H9 (cell line): ENCODE measurements around the gene SLC6A3. TPM values are rescaled to one million over a fixed set of nuclear protein-coding genes. Genes with fewer than 3 reads are reported as not detected.
A peak's percentile ranks its signal among the peaks of the same experiment; 100 is the strongest.

ENCODE experiments used
- DNase-seq: peaks from one replicate; pipeline ENCODE4 v3.0.0-alpha.2; 2017
- H2AFZ ChIP-seq: one replicate; pipeline ENCODE4 v1.6.1; 2013; ENCODE audit warnings: mild to moderate bottlenecking, low read length, control low read depth, moderate library complexity
- H2AK5ac ChIP-seq: 2 replicates; pipeline ENCODE4 v1.6.1; 2013; ENCODE audit warnings: low read length, control low read depth, mixed read lengths; ENCODE audit not compliant: insufficient read length
- H2BK120ac ChIP-seq: one replicate; pipeline ENCODE4 v1.6.1; 2013; ENCODE audit warnings: low read depth, mild to moderate bottlenecking, low read length, control low read depth, inconsistent platforms; ENCODE audit not compliant: poor library complexity, severe bottlenecking
- H2BK12ac ChIP-seq: 2 replicates; pipeline ENCODE4 v1.6.1; 2013; ENCODE audit warnings: low read length, control low read depth, mixed read lengths, low read depth; ENCODE audit not compliant: insufficient read length
- H2BK15ac ChIP-seq: 2 replicates; pipeline ENCODE4 v1.6.1; 2013; ENCODE audit warnings: low read depth, low read length, control low read depth
- H2BK20ac ChIP-seq: one replicate; pipeline ENCODE4 v1.6.1; 2013; ENCODE audit warnings: low read depth, mild to moderate bottlenecking, low read length, control low read depth, inconsistent platforms; ENCODE audit not compliant: poor library complexity, severe bottlenecking
- H2BK5ac ChIP-seq: 2 replicates; pipeline ENCODE4 v1.6.1; 2013; ENCODE audit warnings: low read length, control low read depth, mixed read lengths; ENCODE audit not compliant: insufficient read length
- H3K14ac ChIP-seq: 2 replicates; pipeline ENCODE4 v1.6.1; 2013; ENCODE audit warnings: low read length, control low read depth; ENCODE audit not compliant: insufficient read depth
- H3K18ac ChIP-seq: 2 replicates; pipeline ENCODE4 v1.6.1; 2013; ENCODE audit warnings: low read depth, mild to moderate bottlenecking, mixed read lengths, low read length, control low read depth; ENCODE audit not compliant: insufficient read length
- H3K23ac ChIP-seq: 2 replicates; pipeline ENCODE4 v1.6.1; 2013; ENCODE audit warnings: low read length, control low read depth, mixed read lengths, low read depth; ENCODE audit not compliant: insufficient read length
- H3K23me2 ChIP-seq: 2 replicates; pipeline ENCODE4 v1.6.1; 2013; ENCODE audit warnings: low read depth, mild to moderate bottlenecking, mixed read lengths, low read length, control low read depth; ENCODE audit not compliant: insufficient read length, poor library complexity, severe bottlenecking
- H3K27ac ChIP-seq: 2 replicates; pipeline ENCODE4 v1.5.1; 2013; ENCODE audit warnings: low read length, control low read depth, mixed read lengths, low read depth; ENCODE audit not compliant: insufficient read length
- H3K27me3 ChIP-seq: 2 replicates; pipeline ENCODE4 v1.6.1; 2013; ENCODE audit warnings: low read length, control low read depth, inconsistent platforms; ENCODE audit not compliant: insufficient read depth
- H3K4ac ChIP-seq: 2 replicates; pipeline ENCODE4 v1.6.1; 2013; ENCODE audit warnings: low read depth, mild to moderate bottlenecking, control low read depth, inconsistent platforms, low read length, moderate library complexity
- H3K4me1 ChIP-seq: 2 replicates; pipeline ENCODE4 v1.6.1; 2013; ENCODE audit warnings: low read length, control low read depth, inconsistent platforms; ENCODE audit not compliant: insufficient read depth
- H3K4me2 ChIP-seq: 2 replicates; pipeline ENCODE4 v1.6.1; 2013; ENCODE audit warnings: low read length, control low read depth, mixed read lengths; ENCODE audit not compliant: insufficient read length, insufficient read depth
- H3K56ac ChIP-seq: 2 replicates; pipeline ENCODE4 v1.6.1; 2013; ENCODE audit warnings: low read depth, mild to moderate bottlenecking, mixed read lengths, low read length, control low read depth; ENCODE audit not compliant: insufficient read length
- H3K79me1 ChIP-seq: 2 replicates; pipeline ENCODE4 v1.6.1; 2013; ENCODE audit warnings: low read depth, mild to moderate bottlenecking, moderate library complexity, low read length, control low read depth, inconsistent platforms; ENCODE audit not compliant: insufficient read depth, poor library complexity, severe bottlenecking
- H3K79me2 ChIP-seq: 2 replicates; pipeline ENCODE4 v1.6.1; 2013; ENCODE audit warnings: low read length, control low read depth, inconsistent platforms; ENCODE audit not compliant: insufficient read depth
- H3K9ac ChIP-seq: 2 replicates; pipeline ENCODE4 v1.6.1; 2013; ENCODE audit warnings: low read length, control low read depth, mixed read lengths; ENCODE audit not compliant: insufficient read length; ENCODE audit errors: extremely low read depth
- H3K9me3 ChIP-seq: one replicate; pipeline ENCODE4 v1.6.1; 2013; ENCODE audit warnings: low read depth, low read length, inconsistent platforms; ENCODE audit not compliant: control insufficient read depth
- H3T11ph ChIP-seq: one replicate; pipeline ENCODE4 v1.6.1; 2013; ENCODE audit warnings: mild to moderate bottlenecking, low read length, control low read depth, inconsistent platforms
- H4K20me1 ChIP-seq: one replicate; pipeline ENCODE4 v1.6.1; 2013; ENCODE audit not compliant: control insufficient read depth, insufficient read length, insufficient read depth
- H4K5ac ChIP-seq: 2 replicates; pipeline ENCODE4 v1.6.1; 2013; ENCODE audit warnings: low read depth, mild to moderate bottlenecking, mixed read lengths, low read length, control low read depth; ENCODE audit not compliant: insufficient read length
- H4K8ac ChIP-seq: replicated peaks from 2 replicates; pipeline ENCODE4 v1.6.1; 2013; ENCODE audit warnings: low read length, control low read depth, mixed read lengths, low read depth; ENCODE audit not compliant: insufficient read length
- H4K91ac ChIP-seq: 2 replicates; pipeline ENCODE4 v1.6.1; 2013; ENCODE audit warnings: low read depth, mild to moderate bottlenecking, moderate library complexity, mixed read lengths, low read length, control low read depth; ENCODE audit not compliant: insufficient read length
- H3K27ac Mint-ChIP-seq, 3 experiments: 2 replicates in 2 of 3; 3 replicates in 1 of 3; pipeline ENCODE4 v1.8.0; 2020 to 2021; ENCODE audit warnings: mixed read lengths in 3 of 3, mild to moderate bottlenecking in 1 of 3, moderate library complexity in 1 of 3
- H3K27me3 Mint-ChIP-seq: 2 replicates; pipeline ENCODE4 v1.8.0; 2021; ENCODE audit warnings: low read depth, mild to moderate bottlenecking, moderate library complexity, mixed read lengths
- H3K36me3 Mint-ChIP-seq, 3 experiments: 2 replicates in 2 of 3; 3 replicates in 1 of 3; pipeline ENCODE4 v1.8.0; 2020 to 2021; ENCODE audit warnings: low read depth in 3 of 3, mixed read lengths in 3 of 3; ENCODE audit not compliant: insufficient read depth in 1 of 3
- H3K4me1 Mint-ChIP-seq, 2 experiments: 2 replicates each; pipeline ENCODE4 v1.8.0; 2020; ENCODE audit warnings: mixed read lengths in 2 of 2
- H3K4me3 Mint-ChIP-seq, 2 experiments: 2 replicates in 1 of 2; 3 replicates in 1 of 2; pipeline ENCODE4 v1.8.0; 2020 to 2021; ENCODE audit warnings: mild to moderate bottlenecking in 2 of 2, mixed read lengths in 2 of 2, moderate library complexity in 1 of 2
- H3K9me3 Mint-ChIP-seq, 2 experiments: 2 replicates in 1 of 2; 3 replicates in 1 of 2; pipeline ENCODE4 v1.8.0; 2020; ENCODE audit warnings: mild to moderate bottlenecking in 2 of 2, mixed read lengths in 2 of 2, moderate library complexity in 1 of 2
- CTCF ChIP-seq: fragments of 200-600 bp; sonication (generic); conservative IDR thresholded peaks from 3 replicates; pipeline ENCODE4 v1.8.0; 2021; ENCODE audit warnings: antibody characterized with exemption, mild to moderate bottlenecking
- WGBS: extraction: QIAGEN DNeasy Blood & Tissue Kit; methylation state at CpG from one replicate; pipeline ENCODE4 v1.1.7; 2013; ENCODE audit warnings: missing lambda C conversion rate, low lambda C conversion rate, mixed read lengths; ENCODE audit not compliant: insufficient read length; ENCODE audit errors: extremely low coverage; 5-methylcytosine and 5-hydroxymethylcytosine counted together
- total RNA-seq: library from RNA; stranded (reverse); gene quantifications from 2 replicates; pipeline ENCODE4 v1.2.1, GENCODE V29; 2021

SLC6A3 gene
- total RNA-seq, 1 experiment from 2014 or later: 0.61 TPM

- no peak overlapping the region for H3K56ac ChIP-seq
- no peak overlapping the region for H4K8ac ChIP-seq
- Mint-ChIP-seq H3K36me3 (no peaks in the 10 kb centered on the region; a peak in 1 of 7 replicates), H3K9me3 (no peaks in the 10 kb centered on the region), H3K4me3 (no peak overlapping the region), H3K27me3 (peaks cover 47% of the 10 kb centered on the region), H3K4me1 (peaks cover 9 to 10% of the 10 kb centered on the region in 2 experiments), H3K27ac (no peak overlapping the region; a peak in 1 of 7 replicates)
- no peaks in the 10 kb centered on the region for H3K23me2 ChIP-seq
- no peak overlapping the region for H3T11ph ChIP-seq
- peak overlapping the region; percentile 40; the same call in 1 of the 2 replicates for H3K14ac ChIP-seq
- H4K20me1 ChIP-seq: no peaks in the 10 kb centered on the region
- no peak overlapping the region for H2AFZ ChIP-seq
- H3K4me1 ChIP-seq: no peaks in the 10 kb centered on the region
- no peak overlapping the region for H3K9ac ChIP-seq
- no peak overlapping the region for H4K91ac ChIP-seq
- H3K79me1 ChIP-seq: no peaks in the 10 kb centered on the region
- H3K79me2 ChIP-seq: no peaks in the 10 kb centered on the region
- no peak overlapping the region for H4K5ac ChIP-seq
- H3K9me3 ChIP-seq: no peaks in the 10 kb centered on the region
- no peaks in the 10 kb centered on the region for H3K27me3 ChIP-seq
- H2BK5ac ChIP-seq: no peak overlapping the region
- TF ChIP-seq CTCF: no peak
- H3K4ac ChIP-seq: no peak overlapping the region
- WGBS: no CpG with 5 or more reads among the region's 18 CpGs
- no peak overlapping the region for H2AK5ac ChIP-seq
- no peak overlapping the region for H3K27ac ChIP-seq
- no peak overlapping the region for H2BK20ac ChIP-seq
- H3K18ac ChIP-seq: no peak overlapping the region
- H2BK120ac ChIP-seq: no peak overlapping the region
- no peak for DNase-seq
- no peak overlapping the region for H3K23ac ChIP-seq
- no peak overlapping the region for H2BK15ac ChIP-seq
- H3K4me2 ChIP-seq: no peak overlapping the region
- no peak overlapping the region for H2BK12ac ChIP-seq
Measured at GRCh38 chr5:1396293-1396816, 48.9 kb downstream of the SLC6A3 start.
